SK-N-DZ (cell line): ENCODE measurements around the gene RAB25.

Source experiments
- DNase-seq: peaks from one replicate; pipeline ENCODE4 v3.0.0-alpha.2; 2015; ENCODE audit warnings: low spot score

RAB25 gene

DNA sequence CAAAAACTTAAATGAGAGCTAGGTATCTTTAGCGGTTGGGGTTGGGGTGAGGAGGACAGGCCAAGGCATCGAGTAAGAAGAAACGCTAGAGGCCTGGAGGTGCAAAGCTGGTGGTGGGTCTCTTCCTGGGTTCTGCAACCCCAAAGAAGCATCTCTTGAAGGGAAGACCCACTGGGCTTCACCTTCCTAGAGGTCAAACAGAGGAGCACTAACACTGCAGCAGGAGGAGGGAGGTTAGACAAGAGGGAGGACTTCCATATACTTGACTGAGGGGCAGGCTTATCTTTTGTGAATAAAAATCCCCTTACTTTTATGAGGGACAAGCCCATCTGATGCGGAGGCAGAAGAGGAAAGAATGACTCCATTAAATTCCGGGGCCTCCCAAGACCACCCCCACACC lies 18.8 kb downstream of the RAB25 start:
- DNase-seq = no peak

DNA sequence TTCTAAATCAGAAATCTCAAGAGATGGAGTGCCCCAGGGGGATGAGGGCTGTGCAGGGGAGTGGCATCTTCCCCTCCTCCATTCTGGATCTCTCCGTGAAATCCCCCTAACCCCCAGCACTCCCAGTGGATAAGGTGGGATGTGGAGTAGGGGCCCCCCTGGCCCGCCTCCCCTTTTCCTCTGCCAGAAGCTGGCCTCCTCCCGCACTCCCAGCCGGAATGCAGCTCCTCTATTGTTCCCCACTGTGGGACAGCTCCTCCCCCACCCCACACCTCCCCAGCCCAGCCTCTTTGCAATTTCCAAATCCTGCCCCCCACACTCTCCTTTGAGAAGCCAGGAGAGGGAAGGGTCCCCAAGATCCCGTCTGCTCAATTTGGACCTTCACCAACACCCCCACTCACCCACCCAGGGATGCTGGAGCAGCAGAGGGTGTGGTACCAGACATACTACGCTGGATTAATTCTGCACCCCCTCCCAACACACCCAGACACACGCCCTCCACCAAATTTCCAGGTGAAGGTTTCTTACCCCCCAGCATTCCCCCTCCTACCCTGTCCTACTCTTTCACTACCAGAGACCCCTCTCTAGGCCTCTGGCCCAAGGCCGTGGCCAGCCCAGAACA lies 19.4 kb downstream of the RAB25 start:
- DNase-seq = no peak

DNA sequence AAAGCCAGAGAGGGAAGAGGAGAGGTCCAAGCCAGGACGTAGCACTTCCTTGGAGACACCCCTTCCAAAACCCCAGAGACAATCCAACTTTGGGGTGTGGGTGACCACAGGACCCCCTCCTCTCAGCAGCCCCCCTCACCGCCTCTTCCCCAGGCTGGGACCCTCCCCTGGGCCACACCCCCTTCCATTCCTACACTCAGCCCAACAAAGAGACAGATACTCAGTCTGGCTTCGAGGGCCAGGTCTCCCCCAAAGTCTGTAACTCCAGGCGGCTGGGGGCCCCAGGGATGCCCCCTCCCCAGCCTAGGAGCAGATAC lies 19.9 kb downstream of the RAB25 start:
- no peak for DNase-seq

DNA sequence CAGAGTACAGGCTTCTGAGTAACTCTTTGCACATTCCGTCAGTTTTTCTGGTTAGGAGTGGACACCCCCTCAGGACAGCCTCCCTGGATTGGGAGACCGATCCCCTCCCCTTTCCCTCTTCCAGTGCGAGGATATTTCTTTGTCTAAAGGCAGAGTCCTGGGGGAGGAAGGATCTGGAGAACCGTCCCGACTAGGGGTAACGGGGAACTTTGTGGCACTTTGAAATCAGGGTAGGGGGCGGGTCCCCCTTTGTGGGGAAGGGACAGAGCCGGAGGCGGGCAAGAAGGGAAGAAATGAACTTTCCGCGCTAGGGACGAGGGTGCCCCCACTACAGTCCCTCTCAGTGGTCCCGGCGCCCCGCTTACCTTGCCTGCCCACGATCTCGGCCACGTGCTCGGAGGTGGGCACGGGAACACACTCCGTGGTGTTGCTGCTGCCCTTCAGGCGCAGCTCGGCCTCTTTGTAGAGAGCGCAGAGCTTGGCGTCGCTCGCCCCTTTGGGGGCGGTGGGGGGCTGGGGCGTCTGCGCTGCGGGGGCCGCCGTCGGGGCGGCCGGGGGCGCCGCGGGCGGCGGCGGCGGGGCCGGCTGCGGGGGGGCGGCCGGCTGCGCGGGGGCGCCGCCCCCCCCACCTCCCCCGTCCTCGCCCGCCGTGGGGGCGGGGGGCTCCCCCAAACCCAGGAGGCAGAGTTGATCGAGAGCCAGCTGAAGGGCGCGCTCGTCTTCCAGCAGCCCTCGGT lies 20.4 kb downstream of the RAB25 start:
- no peak for DNase-seq

DNA sequence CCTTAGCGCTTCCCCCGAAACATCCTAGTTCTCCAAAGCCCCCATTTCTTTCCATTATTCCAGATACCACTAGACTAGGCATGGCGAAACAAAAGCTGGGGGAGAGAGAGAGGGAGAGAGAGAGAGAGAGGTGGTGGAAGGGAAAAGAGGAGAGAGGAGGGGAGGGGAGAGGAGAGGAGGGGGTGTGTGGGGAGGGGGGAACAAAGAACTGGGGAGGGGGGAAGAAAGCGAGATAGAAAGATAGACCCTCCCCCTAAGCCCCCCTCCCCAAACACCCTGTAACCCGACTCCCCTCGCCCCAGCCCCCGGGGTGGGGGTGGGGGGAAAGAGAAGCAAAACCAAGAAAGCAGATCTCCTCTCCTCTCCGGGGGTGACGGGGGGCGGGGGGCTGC lies 21.0 kb downstream of the RAB25 start:
- no peak for DNase-seq

DNA sequence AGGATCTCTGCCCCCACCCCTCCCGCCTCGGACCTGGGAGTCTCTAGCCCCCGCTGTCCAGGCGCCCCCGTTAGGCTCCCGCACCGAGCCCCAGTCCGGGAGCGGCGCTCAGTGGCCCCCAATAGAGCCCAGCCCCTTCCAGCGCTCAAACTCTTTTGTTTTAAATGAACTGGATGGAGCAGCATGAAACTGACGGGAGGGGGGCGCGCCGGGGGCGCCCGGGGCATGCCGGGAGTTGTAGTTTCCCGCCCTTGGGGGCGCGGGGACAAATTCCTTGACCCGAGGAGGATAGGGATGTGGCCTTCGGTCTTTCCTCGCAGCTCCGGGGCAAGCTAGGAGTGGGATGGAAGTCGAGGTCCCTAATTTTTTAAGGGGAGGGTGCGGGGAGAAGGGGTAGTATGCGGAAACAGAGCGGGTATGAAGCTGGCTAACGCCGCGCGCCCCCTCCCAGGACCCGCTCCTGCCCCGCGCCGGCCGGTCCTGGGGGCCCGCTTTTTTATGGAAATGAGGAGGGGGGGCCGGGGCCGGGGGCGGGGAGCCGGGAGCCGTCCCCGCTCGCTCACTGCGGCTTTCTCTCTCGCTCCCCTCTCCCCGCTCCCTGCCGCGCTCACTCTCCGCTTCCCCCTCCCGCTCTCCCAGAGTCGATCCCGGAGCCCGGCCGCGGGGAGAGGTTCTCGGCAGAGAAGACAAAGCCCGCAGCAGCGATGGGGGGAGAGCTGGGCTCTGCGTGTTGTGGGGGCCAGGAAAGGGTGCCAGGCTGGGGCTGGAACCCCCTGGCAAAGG lies 21.5 kb downstream of the RAB25 start, which contains the start of gene MEX3A:
Gene MEX3A (minus strand): TSS at position 157 of the 783 bp plus-strand sequence. CDS start 467 bp downstream, outside the sequence.
- DNase-seq = peak; percentile 95

DNA sequence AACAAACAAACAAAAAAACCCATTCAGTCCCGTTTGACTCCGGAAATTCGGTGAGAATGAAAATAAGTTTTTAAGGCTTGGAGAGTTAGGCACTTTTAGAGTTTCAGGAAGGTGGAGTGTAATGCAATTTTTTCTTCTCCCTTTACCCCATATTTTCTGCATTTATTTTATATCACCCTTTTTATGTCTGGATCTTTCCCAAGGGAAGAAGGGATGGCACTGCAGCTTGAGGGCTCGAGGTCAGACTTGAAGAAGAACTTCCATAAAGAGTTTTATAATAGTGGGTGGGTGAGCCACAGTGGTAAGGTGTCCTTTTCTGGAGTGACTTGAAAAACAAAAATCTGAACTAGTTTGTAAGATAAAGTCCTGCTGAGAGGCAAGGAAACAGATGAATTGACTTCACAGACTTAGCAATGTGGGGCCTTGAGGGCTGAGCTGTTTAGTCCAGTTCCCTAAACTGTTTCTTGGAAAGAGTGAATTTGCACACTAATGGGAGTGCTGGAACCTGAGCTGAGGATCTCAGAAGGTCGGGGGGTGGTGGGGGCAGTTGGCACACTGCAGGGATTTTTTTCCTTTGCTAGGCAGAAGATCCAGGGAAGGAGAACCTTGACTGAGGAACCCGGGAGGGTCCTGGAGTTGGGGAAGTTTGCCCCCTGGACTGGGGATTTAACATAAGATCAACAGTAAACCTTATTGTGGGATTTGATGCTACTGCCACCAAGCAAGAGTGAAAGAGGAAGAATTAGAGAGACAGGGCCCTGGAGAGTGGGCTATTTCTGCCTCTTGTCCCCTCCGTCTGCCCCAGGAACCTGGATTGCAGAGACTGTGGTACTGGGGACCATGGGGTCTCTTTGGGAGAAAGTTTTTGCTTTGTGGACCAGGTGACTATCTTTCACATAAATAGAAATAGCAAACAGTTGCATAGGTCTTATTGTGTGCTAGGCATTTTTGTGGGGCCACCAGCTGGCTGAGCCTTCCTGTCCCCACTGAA lies 23.1 kb downstream of the RAB25 start:
- DNase-seq = no peak

DNA sequence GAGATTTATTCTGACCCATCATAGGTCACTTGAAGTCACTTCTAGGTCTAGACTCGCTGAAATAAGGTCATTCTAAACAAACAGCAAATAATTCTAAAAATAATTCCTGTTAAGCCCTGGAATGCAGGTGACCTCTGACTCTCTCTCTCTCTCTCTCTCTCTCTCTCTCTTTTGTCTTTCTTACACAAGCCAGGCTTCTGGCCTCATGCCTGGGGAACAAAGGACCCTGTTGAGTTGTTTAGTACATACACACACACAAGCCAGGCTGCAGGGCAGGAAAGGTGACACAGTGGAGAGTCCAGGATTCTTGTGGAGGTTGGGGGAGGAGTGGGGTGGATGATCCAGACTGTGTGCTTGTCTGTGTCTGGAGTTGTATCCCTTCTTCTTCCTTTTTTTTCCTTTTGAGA lies 25.3 kb downstream of the RAB25 start:
- no peak for DNase-seq

DNA sequence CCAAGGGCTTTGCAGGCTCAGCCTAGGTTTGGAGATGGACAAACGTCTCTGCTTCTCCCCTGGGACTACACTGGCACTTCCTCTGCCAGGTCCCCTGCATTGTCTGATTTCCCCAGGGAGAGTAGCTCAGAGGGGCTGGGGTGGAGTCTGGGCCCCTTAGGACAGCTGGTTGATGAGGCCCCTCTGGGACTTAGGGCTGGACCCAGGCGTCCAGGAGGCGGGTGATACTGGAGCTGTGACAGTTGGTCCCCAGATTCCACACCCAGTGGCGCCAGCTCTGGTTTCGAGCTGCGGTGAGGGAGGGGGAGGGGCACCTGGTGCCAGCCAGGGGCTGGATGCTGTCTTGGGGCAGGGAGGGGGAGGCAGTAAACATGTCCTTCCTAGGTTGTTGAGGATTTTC lies 28.7 kb downstream of the RAB25 start:
- no peak for DNase-seq

DNA sequence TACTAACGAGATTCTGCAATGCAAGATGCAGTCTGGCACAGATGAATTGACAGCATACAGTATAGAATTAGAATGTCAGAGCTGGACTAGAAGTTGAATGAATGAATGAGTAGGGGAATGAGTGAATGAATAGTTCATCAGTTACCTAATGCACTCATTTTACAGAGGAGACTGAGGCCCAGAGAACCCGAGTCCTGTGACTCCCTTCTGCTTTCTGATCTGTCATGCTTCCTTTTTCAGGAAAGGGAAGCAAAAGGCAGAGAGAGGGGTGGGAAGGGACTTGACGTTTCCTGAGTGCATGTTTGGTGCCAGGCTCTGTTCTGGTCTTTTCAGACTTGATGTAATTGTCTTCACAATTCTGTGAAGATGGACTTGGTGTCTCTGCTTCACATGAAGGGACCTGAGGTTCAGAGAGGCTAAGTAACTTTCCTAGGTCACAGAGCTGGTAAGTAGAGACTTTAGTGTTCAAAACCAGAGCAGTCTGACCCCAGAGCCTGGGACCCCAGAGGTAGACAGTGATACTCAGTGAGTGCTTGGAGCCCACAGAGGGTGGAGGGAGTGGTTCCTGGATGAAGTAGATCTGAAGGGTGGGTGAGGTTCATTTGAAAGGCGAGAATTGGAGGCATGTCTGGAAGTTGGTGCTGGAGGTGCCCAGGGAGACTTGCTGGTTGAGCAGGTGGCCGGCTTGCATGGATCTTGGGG lies 29.3 kb downstream of the RAB25 start:
- DNase-seq = no peak

DNA sequence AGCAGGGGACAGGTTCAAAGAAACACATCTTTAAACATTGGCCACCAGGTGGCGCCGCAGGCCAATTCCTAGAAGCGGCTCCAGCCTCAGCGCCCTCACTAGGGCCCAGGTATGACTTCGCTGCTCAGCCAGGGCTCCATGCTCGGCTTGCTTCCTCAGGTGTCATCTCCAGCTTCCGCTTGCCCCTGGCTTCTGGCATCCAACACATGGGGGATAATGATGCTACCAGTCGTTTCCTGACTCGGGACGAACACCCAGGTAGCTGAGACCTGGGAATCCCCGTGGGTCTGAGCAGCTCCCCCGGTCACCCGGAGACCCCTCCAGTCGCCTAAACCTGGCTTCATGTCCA lies 29.9 kb downstream of the RAB25 start:
- DNase-seq = peak; percentile 84

DNA sequence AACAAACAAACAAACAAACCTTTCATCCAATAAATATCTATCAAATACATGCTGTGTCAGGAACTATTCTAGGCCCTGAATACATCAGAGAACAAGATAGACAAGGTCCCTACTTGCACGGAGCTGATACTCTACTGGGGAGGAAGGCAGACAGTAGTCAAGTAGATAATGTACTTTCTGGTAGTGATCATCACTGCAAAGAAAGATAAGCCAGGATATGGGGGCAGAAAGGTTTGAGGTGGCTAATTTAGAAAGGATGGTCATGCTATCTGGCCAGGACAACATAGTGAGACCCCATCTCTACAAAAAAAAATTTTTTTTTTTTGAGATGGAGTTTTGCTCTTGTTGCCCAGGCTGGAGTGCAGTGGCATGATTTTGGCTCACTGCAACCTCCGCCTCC lies 30.6 kb downstream of the RAB25 start:
- DNase-seq = no peak

DNA sequence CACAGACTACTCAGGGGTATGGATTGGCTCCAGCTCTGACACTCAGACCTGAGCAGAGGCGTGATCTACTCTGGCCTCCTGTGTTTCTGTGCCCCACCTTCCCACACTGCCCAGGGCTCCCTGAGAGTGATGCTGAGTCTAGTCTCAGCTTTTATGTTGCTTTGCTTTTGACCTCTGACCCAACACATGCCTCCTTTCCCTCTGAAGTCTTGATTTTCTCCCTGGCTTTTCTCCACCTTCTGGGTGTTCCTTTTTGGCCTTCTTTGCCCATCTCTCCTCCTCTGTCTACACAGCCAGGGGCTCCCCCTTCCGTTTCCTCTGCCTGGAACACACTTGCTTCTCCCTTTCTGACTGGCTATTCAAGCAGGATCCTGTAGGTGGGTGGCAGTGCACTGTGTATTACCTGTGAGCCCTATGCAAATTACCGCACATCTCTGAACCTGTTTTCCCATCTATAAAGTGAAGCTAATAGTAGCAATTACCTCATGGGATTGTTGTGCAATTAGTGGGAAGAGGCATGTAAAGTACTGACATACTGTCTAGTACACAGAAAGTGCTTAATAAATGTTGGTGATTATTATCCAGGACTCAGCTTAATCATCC lies 35.0 kb downstream of the RAB25 start:
- no peak for DNase-seq

DNA sequence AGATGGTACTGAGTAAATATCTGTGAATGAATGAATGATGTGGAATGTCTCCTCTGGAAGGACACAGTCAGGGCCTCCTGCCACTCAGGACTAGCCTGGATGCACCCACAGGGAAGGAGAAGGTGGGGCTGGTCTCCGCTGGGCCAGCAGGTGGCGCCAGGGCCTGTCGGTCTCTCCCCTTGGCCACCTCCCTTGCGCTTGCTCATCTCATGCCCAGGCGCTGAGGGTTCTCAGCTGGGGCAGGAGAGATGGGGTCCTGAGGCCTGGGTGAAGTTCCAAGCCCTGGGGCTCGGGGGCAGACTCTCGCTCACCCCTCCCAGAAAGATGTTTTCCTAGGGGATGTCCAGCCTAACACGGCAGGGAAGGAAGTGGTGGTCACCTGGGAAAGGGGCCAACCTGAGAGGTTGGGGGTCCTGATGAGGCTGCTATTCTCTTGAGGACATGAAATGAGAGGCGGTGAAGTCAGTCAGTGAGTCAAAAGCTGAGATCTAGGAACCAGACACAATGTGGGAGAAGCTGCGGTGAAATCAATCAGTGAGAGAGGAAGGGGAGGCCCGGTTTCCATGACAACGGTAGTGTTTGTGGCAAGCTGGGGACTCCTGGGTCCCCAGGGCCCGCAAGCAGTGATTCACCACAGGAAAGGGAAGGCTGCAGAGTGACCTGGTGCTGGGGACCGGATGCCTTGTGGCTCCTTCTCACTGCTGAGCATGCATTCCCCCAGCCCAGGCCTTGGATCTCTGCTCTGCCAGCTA lies 35.9 kb downstream of the RAB25 start:
- DNase-seq = peak; percentile 74

DNA sequence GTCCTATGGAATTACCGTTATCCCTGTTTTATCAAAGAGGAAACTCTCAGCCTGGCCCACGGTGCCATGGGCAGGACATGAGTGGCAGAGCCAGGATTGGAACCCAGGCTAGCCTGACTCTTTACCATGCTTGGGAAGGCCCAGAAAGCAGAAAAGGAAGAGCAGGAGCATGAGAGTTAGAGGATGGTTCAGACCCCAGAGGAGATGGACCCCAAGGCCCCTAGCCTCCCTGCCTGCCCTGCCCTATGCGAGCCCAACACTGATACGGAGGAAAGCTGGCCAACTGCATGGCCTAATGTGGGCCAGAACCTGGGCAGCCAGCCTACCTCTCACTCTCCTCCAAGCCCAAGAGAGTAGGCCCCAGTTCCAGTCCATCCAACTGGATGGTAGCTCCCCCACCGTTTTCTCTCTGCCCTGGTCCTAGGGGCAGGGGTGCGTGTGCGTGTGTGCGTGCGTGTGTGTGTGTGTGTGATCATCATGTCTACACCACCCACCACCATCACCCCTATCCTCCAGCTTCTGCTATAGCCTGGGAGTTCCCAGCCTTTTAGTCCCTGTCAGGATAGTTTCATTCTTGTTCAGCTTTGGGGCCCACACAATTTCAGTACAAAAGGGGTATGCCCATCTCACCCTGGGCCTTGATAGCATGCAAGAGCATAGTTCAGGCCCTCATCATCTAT lies 36.7 kb downstream of the RAB25 start:
- no peak for DNase-seq

DNA sequence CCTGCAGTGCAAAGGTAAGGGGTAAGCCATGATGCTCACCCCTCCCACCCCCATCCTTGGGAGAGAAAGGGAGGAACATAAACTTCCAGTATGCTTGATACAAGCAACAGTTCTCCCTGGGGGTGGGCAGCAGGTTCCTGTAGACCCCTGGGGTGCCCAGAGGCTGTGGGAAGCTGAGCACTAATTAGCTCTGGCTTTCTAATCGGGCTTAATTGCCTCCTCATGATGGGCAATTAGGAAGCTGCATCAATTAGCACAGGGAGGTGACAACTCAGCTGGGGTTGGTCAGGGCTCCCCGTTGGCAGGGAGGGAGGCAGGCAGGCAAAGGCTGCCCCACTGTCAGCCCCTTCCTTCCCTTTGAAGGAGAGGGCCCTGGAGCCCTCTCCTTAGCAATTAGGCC lies 37.8 kb downstream of the RAB25 start:
- no peak for DNase-seq

DNA sequence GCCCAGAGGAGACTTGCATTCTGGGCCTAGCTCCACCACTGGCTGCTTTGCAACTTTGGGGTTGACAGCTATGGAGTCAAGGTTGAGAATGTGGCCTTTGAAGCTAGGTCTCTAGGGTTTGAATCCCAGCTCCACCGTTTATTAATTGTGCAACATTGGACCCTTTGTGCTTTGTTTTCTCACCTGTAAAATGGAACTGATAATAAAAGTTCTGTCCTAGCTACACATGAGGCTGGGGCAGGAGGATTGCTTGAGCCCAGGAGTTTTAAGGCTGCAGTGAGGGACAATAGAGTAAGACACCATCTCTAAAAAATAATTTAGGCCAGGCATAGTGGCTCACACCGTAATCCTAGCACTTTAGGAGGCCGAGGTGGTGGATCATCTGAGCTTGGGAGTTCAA lies 38.3 kb downstream of the RAB25 start:
- DNase-seq = no peak

DNA sequence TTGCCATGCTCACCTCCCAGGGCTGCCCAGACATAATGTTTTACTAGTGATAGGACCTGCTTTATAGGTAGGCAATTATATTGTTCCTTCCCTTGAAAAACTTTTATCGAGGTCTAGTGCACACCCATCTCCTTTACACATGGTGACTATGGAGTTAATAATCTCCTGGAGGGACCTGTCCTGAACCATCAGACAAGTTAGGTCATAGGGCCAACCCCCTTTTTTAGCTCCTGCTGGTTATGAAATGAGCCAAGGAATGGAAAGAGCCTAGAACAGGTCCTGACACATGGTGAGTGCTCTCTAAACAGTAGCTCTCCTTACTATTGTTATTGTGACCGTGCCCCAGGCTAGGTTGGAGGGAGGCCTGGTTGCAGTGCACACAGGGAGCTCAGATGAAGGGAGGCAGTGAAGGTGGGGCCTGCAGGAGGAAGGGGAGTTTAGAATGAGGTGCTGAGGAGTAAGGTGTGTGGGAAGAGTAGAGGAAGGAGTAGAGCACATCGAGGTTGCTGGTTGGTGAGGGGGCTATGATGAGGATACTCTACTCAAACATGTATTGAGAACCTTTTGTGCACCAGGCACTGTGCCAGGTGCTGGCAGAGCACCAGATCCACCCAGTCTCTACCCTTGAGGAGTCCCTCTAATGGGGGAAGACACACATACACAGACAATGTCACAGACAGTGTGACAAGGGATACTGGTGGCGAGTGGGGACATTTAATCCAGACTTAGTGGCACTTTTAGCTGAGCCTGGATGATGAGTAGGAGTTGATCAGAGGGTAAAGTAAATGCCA lies 39.4 kb downstream of the RAB25 start:
- no peak for DNase-seq
